Fibroblast of pulmonary artery (primary cell): ENCODE measurements around the gene CEACAM16.

Experiments
- DNase-seq: peaks from one replicate; pipeline ENCODE4 v3.0.0-alpha.2; 2010; ENCODE audit warnings: low read depth
- H3K4me3 ChIP-seq: replicated peaks from 2 replicates; pipeline ENCODE4 v1.5.1; 2011; ENCODE audit warnings: low read depth, mild to moderate bottlenecking, control low read depth, low read length, moderate library complexity
- TF ChIP-seq, protein P1 (sequence below): IDR thresholded peaks from 2 replicates; pipeline ENCODE4 v1.5.1; 2011; ENCODE audit warnings: mild to moderate bottlenecking, control low read depth, low read length, inconsistent platforms; ENCODE audit errors: missing control alignments

The CEACAM16 gene

GRCh38 chr19:44660081-44660480 lies 38.9 kb upstream of the CEACAM16 start:
- no peak for DNase-seq
- no peak overlapping the region for H3K4me3 ChIP-seq
- TF ChIP-seq, protein P1, sequence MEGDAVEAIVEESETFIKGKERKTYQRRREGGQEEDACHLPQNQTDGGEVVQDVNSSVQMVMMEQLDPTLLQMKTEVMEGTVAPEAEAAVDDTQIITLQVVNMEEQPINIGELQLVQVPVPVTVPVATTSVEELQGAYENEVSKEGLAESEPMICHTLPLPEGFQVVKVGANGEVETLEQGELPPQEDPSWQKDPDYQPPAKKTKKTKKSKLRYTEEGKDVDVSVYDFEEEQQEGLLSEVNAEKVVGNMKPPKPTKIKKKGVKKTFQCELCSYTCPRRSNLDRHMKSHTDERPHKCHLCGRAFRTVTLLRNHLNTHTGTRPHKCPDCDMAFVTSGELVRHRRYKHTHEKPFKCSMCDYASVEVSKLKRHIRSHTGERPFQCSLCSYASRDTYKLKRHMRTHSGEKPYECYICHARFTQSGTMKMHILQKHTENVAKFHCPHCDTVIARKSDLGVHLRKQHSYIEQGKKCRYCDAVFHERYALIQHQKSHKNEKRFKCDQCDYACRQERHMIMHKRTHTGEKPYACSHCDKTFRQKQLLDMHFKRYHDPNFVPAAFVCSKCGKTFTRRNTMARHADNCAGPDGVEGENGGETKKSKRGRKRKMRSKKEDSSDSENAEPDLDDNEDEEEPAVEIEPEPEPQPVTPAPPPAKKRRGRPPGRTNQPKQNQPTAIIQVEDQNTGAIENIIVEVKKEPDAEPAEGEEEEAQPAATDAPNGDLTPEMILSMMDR: no peak

DNA sequence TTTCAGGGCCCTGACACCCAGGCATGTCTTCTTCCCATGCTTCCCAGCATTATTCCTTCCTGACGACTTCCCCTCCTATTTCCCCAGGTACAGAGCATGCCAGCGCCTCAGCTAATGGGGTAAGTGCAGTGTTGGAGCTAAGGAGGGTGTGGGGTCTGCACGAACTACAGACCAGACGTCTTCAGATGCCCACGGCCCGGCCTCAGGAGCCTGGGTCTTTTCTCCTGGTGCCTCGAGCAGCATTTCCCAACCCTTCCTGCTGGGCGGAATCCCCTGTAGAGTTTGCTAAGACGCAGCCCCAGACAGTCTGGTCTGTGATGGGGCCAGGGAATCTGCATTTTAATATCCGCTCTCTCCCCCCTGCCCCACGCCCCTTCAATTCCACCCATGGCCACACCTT lies 37.7 kb upstream of the CEACAM16 start:
- no peak for DNase-seq
- H3K4me3 ChIP-seq: no peak overlapping the region
- TF ChIP-seq, protein P1: no peak

DNA sequence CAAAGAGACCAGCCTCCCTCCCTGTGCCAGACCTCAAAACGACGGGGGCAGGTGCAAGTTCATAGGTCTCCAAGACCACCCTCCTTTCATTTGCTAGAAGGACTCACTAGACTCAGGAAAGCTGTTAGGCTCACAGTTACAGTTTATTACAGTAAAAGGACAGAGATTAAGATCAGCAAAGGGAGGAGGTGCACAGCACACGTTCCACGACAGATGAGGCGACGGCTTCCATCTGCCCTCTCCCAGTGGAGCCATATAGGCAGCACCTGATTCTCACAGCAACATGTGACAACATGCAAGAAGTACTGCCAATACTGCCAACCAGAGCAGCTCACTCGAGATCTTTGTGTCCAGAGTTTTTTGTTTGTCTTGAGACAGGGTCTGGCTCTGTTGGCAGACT lies 37.0 kb upstream of the CEACAM16 start:
- TF ChIP-seq, protein P1: no peak
- no peak overlapping the region for H3K4me3 ChIP-seq
- DNase-seq: no peak

- TF ChIP-seq, protein P1: no peak
- no peak for DNase-seq
- H3K4me3 ChIP-seq: no peak overlapping the region
Measured at GRCh38 chr19:44662691-44663385, 36.1 kb upstream of the CEACAM16 start.

- no peak overlapping the region for H3K4me3 ChIP-seq
- no peak for DNase-seq
- TF ChIP-seq, protein P1: no peak
Measured at GRCh38 chr19:44663996-44664395, 35.0 kb upstream of the CEACAM16 start.

- TF ChIP-seq, protein P1: no peak
- no peak for DNase-seq
- H3K4me3 ChIP-seq: no peak overlapping the region
Measured at GRCh38 chr19:44664976-44665375, 34.0 kb upstream of the CEACAM16 start.
